H1 (cell line): ENCODE results near the gene DPYSL4.

Experiments used
- CHD1 ChIP-seq: IDR thresholded peaks from 2 replicates; pipeline ENCODE4 v1.6.1; 2012; ENCODE audit warnings: low read depth, low read length, improper control_type of control experiment
- CHD2 ChIP-seq: IDR thresholded peaks from 2 replicates; pipeline ENCODE4 v1.6.1; 2012; ENCODE audit warnings: low read length, improper control_type of control experiment
- CTCF ChIP-seq, 3 experiments: IDR thresholded peaks; 1 replicate in 2 of 3; 2 replicates in 1 of 3; pipeline versions ENCODE4 v1.5.1 to v1.6.1; 2011; ENCODE audit warnings: low read length in 3 of 3, mild to moderate bottlenecking in 3 of 3, inconsistent platforms in 2 of 3, low read depth in 1 of 3, moderate library complexity in 1 of 3; ENCODE audit not compliant: insufficient read depth in 1 of 3; ENCODE audit errors: control extremely low read depth in 1 of 3
- EZH2 ChIP-seq: fragments of 200-600 bp; sonication (generic); IDR thresholded peaks from 2 replicates; pipeline ENCODE4 v1.7.1; 2012; ENCODE audit warnings: low read depth, mild to moderate bottlenecking, moderate library complexity, low read length, inconsistent platforms; ENCODE audit not compliant: severe bottlenecking
- JUND ChIP-seq: IDR thresholded peaks from 2 replicates; pipeline ENCODE4 v1.6.1; 2011; ENCODE audit warnings: mild to moderate bottlenecking, improper control_type of control experiment, low read length
- POLR2A ChIP-seq, 2 experiments: IDR thresholded peaks; 1 replicate in 1 of 2; 2 replicates in 1 of 2; pipeline ENCODE4 v1.6.1; 2011; ENCODE audit warnings: low read depth in 2 of 2, low read length in 2 of 2, mild to moderate bottlenecking in 2 of 2; ENCODE audit errors: control extremely low read depth in 1 of 2
- POLR2AphosphoS5 ChIP-seq: IDR thresholded peaks from 2 replicates; pipeline ENCODE4 v1.6.1; 2011; ENCODE audit warnings: low read depth, low read length
- POU5F1 ChIP-seq: IDR thresholded peaks from 2 replicates; pipeline ENCODE4 v1.6.1; 2011; ENCODE audit warnings: low read depth, mild to moderate bottlenecking, low read length, moderate library complexity
- RAD21 ChIP-seq, 2 experiments: IDR thresholded peaks in 1 of 2; conservative IDR thresholded peaks in 1 of 2; 2 replicates each; pipeline ENCODE4 v1.6.1; 2011; ENCODE audit warnings: low read depth in 2 of 2, low read length in 2 of 2, improper control_type of control experiment in 1 of 2, inconsistent platforms in 1 of 2, mild to moderate bottlenecking in 1 of 2, moderate library complexity in 1 of 2

DNA sequence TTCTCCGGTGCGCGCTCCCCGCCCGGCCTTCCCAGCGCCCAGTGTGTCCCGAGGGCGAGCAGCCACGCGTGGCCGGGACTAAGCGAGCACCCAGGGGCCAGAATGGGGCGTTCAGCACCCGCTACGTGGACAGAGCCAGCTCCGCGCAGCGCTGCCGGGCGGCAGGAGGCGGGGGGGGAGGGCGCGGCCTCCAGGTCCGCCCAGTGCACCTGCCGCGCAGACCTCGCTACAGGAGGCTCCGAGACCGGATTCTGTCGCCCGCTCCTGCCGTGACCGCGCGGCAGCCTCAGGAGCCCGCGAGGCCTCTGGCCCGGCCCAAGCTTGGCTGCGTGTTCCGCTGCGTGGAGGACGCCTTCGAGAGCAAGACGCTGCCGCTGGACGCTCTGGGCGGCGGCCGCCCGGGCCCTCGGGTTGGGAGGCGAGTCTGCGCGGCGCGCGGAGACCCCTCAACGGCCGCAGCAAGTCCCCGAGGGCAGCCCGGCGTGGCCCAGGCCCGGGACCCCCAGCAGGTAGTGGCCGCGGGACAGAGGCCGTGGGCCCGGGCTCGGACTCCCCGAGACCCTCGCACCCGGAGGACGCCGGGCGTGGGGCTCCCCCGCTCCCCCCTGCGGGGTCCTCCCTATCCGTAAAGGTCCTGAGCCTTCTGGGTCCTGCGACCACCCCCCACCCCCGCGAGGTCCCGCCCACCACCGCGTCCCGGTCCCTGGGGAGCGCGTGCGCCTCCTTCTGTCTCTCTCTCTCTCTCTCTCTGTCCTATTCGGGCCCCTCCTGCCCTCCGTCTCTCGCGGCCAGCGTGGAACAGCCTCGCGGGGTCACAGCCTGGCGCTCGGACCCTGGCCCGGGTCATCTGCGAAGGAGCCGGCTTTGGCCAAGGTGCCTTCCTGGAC, 904 bp upstream of the DPYSL4 start:
- no peak for TF ChIP-seq RAD21 (IDR thresholded peaks at IDR 0.05 in 1 of 2, conservative IDR thresholded peaks at IDR 0.05 in 1 of 2; ENCODE audit: low read depth in 2 of 2, low read length in 2 of 2)
- TF ChIP-seq POLR2A (IDR thresholded peaks at IDR 0.05; ENCODE audit: control extremely low read depth in 1 of 2, low read depth in 2 of 2, low read length in 2 of 2) = no peak
- no peak for TF ChIP-seq POLR2AphosphoS5
- TF ChIP-seq CTCF (IDR thresholded peaks at IDR 0.05; ENCODE audit: control extremely low read depth in 1 of 3, insufficient read depth in 1 of 3, low read depth in 1 of 3, low read length in 3 of 3) = no peak
- TF ChIP-seq JUND = no peak
- no peak for TF ChIP-seq EZH2
- TF ChIP-seq CHD2 = no peak
- TF ChIP-seq POU5F1 = no peak
- no peak for TF ChIP-seq CHD1
